Activated CD8-positive, alpha-beta memory T cell treated with anti-CD3 and anti-CD28 coated beads, Interleukin-2, amount 50 U/mL, for 1 hour (primary cell): ENCODE measurements around the gene SLC6A16.
A peak's percentile ranks its signal among the peaks of the same experiment; 100 is the strongest.
"Not testable (repeated sequence)": the region's sequence is repeated elsewhere in the genome, so short reads cannot be mapped to it uniquely, and the experiment has no call there.

Experiments
- DNase-seq: peaks from one replicate; pipeline ENCODE4 v3.0.0-alpha.2; 2020; ENCODE audit errors: extremely low read depth

Gene SLC6A16

GRCh38 chr19:49324801-49325576 lies at the start of gene SLC6A16:
TSS of gene SLC6A16 (minus strand) at chr19:49325191. CDS start at chr19:49311347, 13,844 bp downstream.
- no peak for DNase-seq

GRCh38 chr19:49373174-49373573 lies 48.2 kb upstream of the SLC6A16 start:
- DNase-seq, result not testable (repeated sequence)

DNA sequence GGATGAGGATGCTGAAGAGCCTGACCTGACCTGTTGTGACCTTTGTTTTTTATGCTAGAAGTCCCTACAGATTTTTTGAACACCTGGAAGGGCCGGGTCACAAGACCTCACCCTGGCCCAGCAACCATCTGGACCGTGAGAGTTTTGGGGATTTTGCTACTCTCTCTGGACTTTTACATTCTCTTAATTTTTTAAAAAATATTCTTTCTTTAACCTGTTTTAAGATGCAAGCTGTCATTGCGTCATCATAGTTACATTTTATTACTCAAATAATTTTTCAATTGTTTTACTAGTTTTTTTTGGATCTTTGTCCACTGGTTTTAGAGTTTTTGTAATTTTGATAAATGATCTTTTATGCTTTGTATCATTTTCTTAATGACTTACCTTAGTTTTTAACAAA lies 46.2 kb upstream of the SLC6A16 start:
- no peak for DNase-seq

DNA sequence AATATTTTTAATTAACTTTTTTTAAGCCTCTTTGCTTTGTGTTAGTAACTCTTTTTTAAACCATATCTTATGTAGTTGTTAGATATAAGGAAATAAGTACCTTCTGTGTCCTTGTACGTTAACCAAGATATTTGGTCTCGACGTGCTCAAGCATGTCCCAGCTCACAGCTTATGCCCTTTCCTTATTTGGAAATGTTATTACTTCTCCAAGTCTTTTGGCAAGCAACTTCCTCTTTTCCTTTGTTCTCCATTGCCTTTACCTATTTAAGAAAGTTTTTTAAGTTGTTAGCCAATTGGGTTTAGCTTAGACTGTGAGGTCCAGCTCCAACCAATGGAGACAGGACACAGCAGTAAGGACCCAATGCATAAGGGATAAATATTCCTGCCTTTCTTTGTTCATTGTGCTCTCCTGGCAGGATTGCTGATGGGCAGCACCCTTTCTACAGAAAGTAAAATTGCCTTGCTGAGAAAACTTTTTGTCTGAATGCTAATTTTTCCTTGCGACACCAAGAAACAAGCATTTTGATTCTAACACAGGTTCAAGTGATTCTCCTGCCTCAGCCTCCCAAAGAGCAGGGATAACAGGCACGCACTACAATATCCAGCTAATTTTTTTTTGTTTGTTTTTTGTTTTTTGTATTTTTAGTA lies 43.8 kb upstream of the SLC6A16 start:
- no peak for DNase-seq

GRCh38 chr19:49366110-49366509 lies 41.1 kb upstream of the SLC6A16 start:
- DNase-seq, result no peak

GRCh38 chr19:49364083-49364737 lies 39.2 kb upstream of the SLC6A16 start:
- DNase-seq, result no peak

DNA sequence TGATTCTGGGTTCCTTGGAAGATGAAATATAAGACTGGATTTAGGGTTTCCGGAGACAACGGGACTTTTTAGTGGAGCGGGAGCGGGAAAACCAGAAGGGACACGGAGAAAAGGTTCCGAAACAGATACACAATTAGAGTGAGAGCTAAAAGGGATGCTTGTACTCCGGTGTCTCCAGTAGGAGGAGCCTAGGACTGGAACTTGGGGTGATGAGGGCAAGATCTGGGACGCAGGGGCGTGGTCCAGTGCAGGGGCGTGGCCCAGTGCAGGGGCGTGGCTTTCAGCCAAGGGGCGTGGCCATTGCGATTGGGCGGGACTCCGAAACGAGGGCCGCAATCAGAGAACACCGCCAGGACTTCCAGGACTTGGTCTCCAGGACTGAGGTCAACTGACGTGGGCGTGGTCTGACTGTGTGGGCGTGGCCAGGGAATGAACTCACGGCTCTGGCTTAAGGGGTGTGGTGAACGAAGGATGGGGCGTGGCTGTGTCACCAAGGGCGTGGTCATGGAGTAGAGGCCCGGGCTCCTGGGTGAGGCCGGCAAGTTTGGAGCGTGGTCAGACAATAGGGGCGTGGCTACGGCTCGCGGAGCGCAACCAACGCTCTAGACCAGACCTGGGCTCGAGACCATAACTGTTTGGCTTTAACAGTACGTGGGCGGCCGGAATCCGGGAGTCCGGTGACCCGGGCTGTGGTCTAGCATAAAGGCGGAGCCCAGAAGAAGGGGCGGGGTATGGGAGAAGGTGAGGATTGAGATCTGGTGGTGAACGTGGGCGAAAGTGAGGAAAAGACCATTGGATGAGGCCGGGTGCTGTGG lies 38.5 kb upstream of the SLC6A16 start, which contains the start of gene DKKL1:
Gene DKKL1, plus strand, starts transcription at position 610 of the 815 bp plus-strand sequence. Its CDS starts 122 bp downstream, at position 732.
- DNase-seq, result peak; percentile 14

- DNase-seq, result no peak
Observed at GRCh38 chr19:49362929-49363267, 37.9 kb upstream of the SLC6A16 start.

DNA sequence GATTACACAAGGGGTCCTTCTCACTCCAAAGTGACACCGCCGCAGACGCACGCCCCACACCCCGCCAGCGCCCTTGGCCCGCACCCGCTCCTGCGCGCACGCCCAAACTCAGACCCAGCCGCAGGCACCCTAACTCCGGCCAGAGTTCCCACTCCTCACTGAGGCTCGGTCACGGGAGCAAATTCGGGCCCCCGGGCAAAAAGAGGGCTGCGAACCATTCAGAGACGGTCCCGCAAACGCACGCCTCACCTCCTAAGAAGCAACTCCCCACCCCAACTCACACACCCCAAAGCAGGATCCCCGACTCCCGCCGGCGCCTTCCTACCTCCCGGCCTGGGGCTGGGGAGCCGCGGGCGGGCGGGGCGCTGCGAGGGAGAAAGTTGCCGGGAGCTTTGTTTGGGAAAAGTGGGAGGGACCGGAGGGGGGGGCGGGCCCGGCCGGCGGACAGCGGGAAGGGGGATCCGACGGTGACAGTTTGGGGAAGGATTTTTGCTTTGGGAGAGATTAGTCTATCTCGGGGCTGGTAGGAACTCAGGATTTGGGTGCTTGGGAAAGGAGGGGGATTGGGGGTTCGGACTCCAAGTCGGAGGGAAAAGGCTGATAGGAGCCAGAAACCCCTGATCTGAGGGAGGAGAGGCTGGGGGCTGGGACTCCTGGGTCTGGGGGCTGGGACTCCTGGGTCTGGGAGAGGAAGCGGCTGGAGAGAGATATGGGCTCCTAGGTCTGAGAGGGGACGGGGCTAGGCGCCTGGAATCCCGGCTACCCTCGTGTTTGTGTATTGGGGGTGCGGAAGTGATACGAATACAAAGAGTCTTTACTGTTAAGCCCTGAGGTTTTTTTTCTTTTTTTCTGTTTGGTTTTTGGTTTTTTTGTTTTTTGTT lies 37.3 kb upstream of the SLC6A16 start, which contains the start of gene TEAD2:
Gene TEAD2, minus strand, starts transcription at position 369 of the 881 bp plus-strand sequence. CDS start 2,341 bp downstream, outside the sequence.
- no peak for DNase-seq

GRCh38 chr19:49361438-49362047 lies 36.6 kb upstream of the SLC6A16 start:
- no peak for DNase-seq

DNA sequence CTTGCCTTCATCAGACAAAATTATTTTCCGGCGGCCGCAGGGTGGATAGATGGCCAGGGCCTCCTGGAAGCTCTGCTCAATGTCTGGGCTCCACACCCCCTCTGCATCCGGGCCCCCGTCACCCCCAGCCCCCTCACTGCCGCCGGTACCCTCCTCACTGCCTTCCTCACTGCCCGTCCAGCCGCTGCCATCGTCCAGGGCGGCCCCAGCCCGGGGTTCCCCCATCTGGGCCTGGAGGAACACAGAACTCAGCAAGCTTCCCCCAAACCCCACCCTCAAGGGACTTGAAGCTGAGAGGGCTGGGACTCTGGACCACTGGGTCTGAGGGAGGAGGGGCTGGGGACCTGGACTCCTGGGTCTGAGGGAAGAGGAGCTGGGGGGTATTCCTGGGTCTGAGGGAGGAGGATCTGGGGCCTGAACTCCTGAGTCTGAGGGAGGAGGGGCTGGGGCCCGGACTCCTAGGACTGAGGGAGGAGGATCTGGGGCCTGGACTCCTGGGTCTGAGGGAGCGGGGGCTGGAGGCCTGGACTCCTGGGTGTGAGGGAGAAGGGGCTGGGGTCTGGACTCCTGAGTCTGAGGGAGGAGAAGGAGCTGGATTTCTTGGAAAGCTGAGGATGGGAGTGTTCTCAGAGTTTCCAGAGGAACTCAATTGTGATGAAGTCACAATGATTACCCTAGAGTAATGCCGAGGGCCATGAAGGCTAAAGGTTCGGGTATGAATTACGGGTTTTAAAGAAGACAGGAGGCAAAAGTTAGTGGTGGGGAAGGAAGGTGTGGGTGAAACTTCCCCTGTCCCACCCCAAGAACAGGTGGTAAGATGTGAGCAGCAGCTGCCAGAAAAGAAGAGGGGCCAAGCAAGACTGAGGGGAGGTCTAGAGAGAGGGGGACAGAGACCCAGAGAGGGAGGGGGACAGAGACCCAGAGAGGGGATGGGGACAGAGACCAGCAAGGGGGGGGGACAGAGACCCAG lies 35.1 kb upstream of the SLC6A16 start:
- no peak for DNase-seq

DNA sequence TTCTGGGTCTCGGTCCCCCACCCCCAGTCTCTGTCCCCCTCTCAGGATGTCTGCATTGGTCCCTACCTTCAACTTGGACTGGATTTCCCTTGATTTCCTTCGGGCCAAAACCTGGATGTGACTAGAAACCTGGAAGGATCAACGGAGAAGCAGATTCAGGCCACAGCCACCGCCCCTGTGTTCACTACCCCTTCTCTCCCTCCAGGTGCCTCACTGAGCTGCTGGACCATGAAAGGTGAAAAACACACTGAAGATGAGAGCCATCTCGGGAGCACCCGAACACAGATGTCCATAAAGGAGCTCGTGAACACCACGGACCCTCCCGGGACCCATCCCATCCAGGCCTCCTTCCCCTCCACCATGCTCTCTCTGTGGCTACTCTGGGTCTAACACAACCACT lies 32.2 kb upstream of the SLC6A16 start:
- DNase-seq, result no peak

DNA sequence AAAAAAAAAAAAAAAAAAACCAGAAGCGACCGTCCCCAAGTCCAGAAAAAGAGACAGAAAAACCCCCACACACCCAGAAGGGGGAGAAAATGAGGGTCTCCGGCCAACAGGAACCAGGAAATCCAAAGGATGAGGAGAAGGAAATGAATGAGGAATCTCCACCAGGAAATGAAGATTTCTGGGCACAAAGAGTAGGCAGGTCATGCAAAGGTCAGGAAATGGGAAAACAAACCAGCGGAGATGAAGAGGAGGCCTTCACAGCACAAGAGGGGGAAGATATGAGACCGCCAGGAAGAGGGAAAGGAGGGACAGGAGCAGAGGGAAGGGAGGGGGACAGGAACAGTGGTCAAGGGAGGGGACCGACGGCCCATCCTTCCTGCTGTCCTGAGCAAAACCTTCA lies 31.4 kb upstream of the SLC6A16 start:
- DNase-seq, result no peak

DNA sequence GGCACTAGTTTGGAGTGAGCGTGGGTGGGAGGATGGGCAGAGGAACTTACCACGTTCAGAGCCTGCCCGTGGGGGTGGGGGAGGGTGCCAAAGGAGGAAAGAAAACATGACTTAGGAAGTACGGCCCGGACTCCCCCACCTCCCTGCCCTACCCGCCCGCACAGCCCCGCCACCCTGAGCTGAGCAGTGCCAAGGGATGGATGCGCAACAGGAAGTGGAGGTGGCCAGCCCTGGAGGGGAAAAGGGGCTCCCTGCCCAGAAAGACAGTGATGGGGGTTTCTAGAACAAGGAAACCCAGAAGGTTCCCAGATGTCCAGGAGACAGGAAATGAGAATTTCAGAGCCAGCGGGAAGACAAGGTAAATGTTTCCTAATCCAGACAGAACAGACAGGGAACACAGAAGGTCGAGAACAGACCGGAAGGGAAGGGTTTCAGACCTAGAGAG lies 30.9 kb upstream of the SLC6A16 start:
- no peak for DNase-seq

DNA sequence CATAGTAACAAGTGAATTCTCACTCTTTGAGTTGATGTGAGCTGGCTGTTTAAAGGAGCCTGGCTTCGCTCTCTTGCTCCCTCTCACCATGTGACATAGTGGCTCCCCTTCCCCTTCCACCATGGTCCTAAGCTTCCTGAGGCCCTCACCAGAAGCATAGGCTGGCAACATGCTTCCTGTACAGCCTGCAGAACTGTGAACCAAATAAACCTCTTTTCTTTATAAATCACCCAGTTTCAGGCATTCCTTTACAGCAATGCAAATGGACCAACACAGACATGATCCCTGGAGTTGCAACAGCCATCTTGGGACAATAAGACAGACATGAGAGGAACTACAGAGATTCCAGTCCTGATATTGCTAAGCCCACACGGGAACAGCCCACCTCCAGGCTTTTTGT lies 24.6 kb upstream of the SLC6A16 start:
- no peak for DNase-seq

GRCh38 chr19:49348305-49349189 lies 23.6 kb upstream of the SLC6A16 start:
- DNase-seq, result no peak

- DNase-seq, result no peak
Observed at GRCh38 chr19:49347835-49348234, 22.8 kb upstream of the SLC6A16 start.

GRCh38 chr19:49347191-49347590 lies 22.2 kb upstream of the SLC6A16 start:
- no peak for DNase-seq
